Measurements from ENCODE around the gene HIPK2.

- TF ChIP-seq, protein P1, sequence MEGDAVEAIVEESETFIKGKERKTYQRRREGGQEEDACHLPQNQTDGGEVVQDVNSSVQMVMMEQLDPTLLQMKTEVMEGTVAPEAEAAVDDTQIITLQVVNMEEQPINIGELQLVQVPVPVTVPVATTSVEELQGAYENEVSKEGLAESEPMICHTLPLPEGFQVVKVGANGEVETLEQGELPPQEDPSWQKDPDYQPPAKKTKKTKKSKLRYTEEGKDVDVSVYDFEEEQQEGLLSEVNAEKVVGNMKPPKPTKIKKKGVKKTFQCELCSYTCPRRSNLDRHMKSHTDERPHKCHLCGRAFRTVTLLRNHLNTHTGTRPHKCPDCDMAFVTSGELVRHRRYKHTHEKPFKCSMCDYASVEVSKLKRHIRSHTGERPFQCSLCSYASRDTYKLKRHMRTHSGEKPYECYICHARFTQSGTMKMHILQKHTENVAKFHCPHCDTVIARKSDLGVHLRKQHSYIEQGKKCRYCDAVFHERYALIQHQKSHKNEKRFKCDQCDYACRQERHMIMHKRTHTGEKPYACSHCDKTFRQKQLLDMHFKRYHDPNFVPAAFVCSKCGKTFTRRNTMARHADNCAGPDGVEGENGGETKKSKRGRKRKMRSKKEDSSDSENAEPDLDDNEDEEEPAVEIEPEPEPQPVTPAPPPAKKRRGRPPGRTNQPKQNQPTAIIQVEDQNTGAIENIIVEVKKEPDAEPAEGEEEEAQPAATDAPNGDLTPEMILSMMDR (conservative IDR thresholded peaks at IDR 0.05 in 1 of 2, IDR thresholded peaks at IDR 0.05 in 1 of 2; ENCODE audit: extremely low read depth in 1 of 2, insufficient read depth in 1 of 2, low read depth in 1 of 2, low read length in 2 of 2) = no peak
- TF ChIP-seq EZH2 (IDR thresholded peaks at IDR 0.05; ENCODE audit: borderline replicate concordance, low read length) = no peak
Observed at GRCh38 chr7:139748373-139748765, 29.4 kb downstream of the HIPK2 start.
